Measurements from ENCODE around the gene ATP6V1E1.

ATP6V1E1 gene

GRCh38 chr22:17634696-17635095, 6.1 kb upstream of the ATP6V1E1 start:
- Histone ChIP-seq H3K4me1 (ENCODE audit: control insufficient read depth, insufficient read depth, low read length) (no peaks in the 10 kb centered on the region), H3K36me3 (ENCODE audit: control insufficient read depth, insufficient read depth, low read length) (no peaks in the 10 kb centered on the region), H3K9me3 (ENCODE audit: control insufficient read depth, insufficient read depth, low read length) (no peaks in the 10 kb centered on the region), H3K27me3 (ENCODE audit: control insufficient read depth, insufficient read depth, low read length) (no peaks in the 10 kb centered on the region), H3K4me3 (ENCODE audit: low read length) (no peak overlapping the region), H3K27ac (ENCODE audit: low read length) (no peak overlapping the region)
- WGBS (ENCODE audit: insufficient coverage, insufficient read length): no CpG with 5 or more reads among the region's 3 CpGs
- DNase-seq (ENCODE audit: low read depth, low spot score): no peak

GRCh38 chr22:17633998-17634323, 5.4 kb upstream of the ATP6V1E1 start:
- Histone ChIP-seq H3K27ac (ENCODE audit: low read length) (no peak overlapping the region), H3K4me1 (ENCODE audit: control insufficient read depth, insufficient read depth, low read length) (no peaks in the 10 kb centered on the region), H3K9me3 (ENCODE audit: control insufficient read depth, insufficient read depth, low read length) (no peaks in the 10 kb centered on the region), H3K4me3 (ENCODE audit: low read length) (no peak overlapping the region), H3K36me3 (ENCODE audit: control insufficient read depth, insufficient read depth, low read length) (no peaks in the 10 kb centered on the region), H3K27me3 (ENCODE audit: control insufficient read depth, insufficient read depth, low read length) (no peaks in the 10 kb centered on the region)
- no peak for DNase-seq (ENCODE audit: low read depth, low spot score)
- no CpG with 5 or more reads among the region's 3 CpGs for WGBS (ENCODE audit: insufficient coverage, insufficient read length)

- no peak for DNase-seq (ENCODE audit: low read depth, low spot score)
- WGBS (ENCODE audit: insufficient coverage, insufficient read length): no CpG with 5 or more reads among the region's 4 CpGs
Observed at GRCh38 chr22:17633217-17633997, 4.9 kb upstream of the ATP6V1E1 start.

GRCh38 chr22:17631076-17631565, 2.6 kb upstream of the ATP6V1E1 start:
- no peaks in the 10 kb centered on the region for H3K36me3 ChIP-seq (ENCODE audit: control insufficient read depth, insufficient read depth, low read length)
- DNase-seq (ENCODE audit: low read depth, low spot score): no peak
- H3K4me3 ChIP-seq (ENCODE audit: low read length): no peak overlapping the region
- no peaks in the 10 kb centered on the region for H3K4me1 ChIP-seq (ENCODE audit: control insufficient read depth, insufficient read depth, low read length)
- no peak overlapping the region for H3K27ac ChIP-seq (ENCODE audit: low read length)
- H3K27me3 ChIP-seq (ENCODE audit: control insufficient read depth, insufficient read depth, low read length): no peaks in the 10 kb centered on the region
- WGBS (ENCODE audit: insufficient coverage, insufficient read length): no CpG with 5 or more reads among the region's 9 CpGs
- H3K9me3 ChIP-seq (ENCODE audit: control insufficient read depth, insufficient read depth, low read length): no peaks in the 10 kb centered on the region

More at GRCh38 chr22:17633217-17633997, 4.9 kb upstream of the ATP6V1E1 start:
- Histone ChIP-seq H3K27ac (ENCODE audit: low read length) (no peak overlapping the region), H3K9me3 (ENCODE audit: control insufficient read depth, insufficient read depth, low read length) (no peaks in the 10 kb centered on the region), H3K36me3 (ENCODE audit: control insufficient read depth, insufficient read depth, low read length) (no peaks in the 10 kb centered on the region), H3K4me1 (ENCODE audit: control insufficient read depth, insufficient read depth, low read length) (no peaks in the 10 kb centered on the region), H3K4me3 (ENCODE audit: low read length) (no peak overlapping the region), H3K27me3 (ENCODE audit: control insufficient read depth, insufficient read depth, low read length) (no peaks in the 10 kb centered on the region)

GRCh38 chr22:17629641-17630040, 1.1 kb upstream of the ATP6V1E1 start:
- no CpG with 5 or more reads among the region's 7 CpGs for WGBS (ENCODE audit: insufficient coverage, insufficient read length)
- DNase-seq (ENCODE audit: low read depth, low spot score): no peak
- H3K27me3 ChIP-seq (ENCODE audit: control insufficient read depth, insufficient read depth, low read length): no peaks in the 10 kb centered on the region
- H3K9me3 ChIP-seq (ENCODE audit: control insufficient read depth, insufficient read depth, low read length): no peaks in the 10 kb centered on the region
- H3K4me3 ChIP-seq (ENCODE audit: low read length): no peak overlapping the region
- no peaks in the 10 kb centered on the region for H3K4me1 ChIP-seq (ENCODE audit: control insufficient read depth, insufficient read depth, low read length)
- H3K27ac ChIP-seq (ENCODE audit: low read length): no peak overlapping the region
- no peaks in the 10 kb centered on the region for H3K36me3 ChIP-seq (ENCODE audit: control insufficient read depth, insufficient read depth, low read length)

- no CpG with 5 or more reads among the region's 1 CpG for WGBS (ENCODE audit: insufficient coverage, insufficient read length)
- Histone ChIP-seq H3K4me3 (ENCODE audit: low read length) (peak overlapping the region; percentile 74; the same call in 1 of the 2 replicates), H3K27ac (ENCODE audit: low read length) (no peak overlapping the region), H3K27me3 (ENCODE audit: control insufficient read depth, insufficient read depth, low read length) (no peaks in the 10 kb centered on the region), H3K36me3 (ENCODE audit: control insufficient read depth, insufficient read depth, low read length) (no peaks in the 10 kb centered on the region), H3K9me3 (ENCODE audit: control insufficient read depth, insufficient read depth, low read length) (no peaks in the 10 kb centered on the region), H3K4me1 (ENCODE audit: control insufficient read depth, insufficient read depth, low read length) (no peaks in the 10 kb centered on the region)
- DNase-seq (ENCODE audit: low read depth, low spot score): no peak
Observed at GRCh38 chr22:17629173-17629489, 582 bp upstream of the ATP6V1E1 start.

- DNase-seq (ENCODE audit: low read depth, low spot score): no peak
Observed at GRCh38 chr22:17627961-17628405, 566 bp downstream of the ATP6V1E1 start.

GRCh38 chr22:17613280-17613679, 15.3 kb downstream of the ATP6V1E1 start:
- no peaks in the 10 kb centered on the region for H3K4me1 ChIP-seq (ENCODE audit: control insufficient read depth, insufficient read depth, low read length)
- DNase-seq (ENCODE audit: low read depth, low spot score): no peak
- no peaks in the 10 kb centered on the region for H3K27me3 ChIP-seq (ENCODE audit: control insufficient read depth, insufficient read depth, low read length)
- H3K27ac ChIP-seq (ENCODE audit: low read length): no peak overlapping the region
- no peak overlapping the region for H3K4me3 ChIP-seq (ENCODE audit: low read length)
- peaks cover 5% of the 10 kb centered on the region; the same call in 1 of the 2 replicates for H3K36me3 ChIP-seq (ENCODE audit: control insufficient read depth, insufficient read depth, low read length)
- no peaks in the 10 kb centered on the region for H3K9me3 ChIP-seq (ENCODE audit: control insufficient read depth, insufficient read depth, low read length)
- WGBS (ENCODE audit: insufficient coverage, insufficient read length): no CpG with 5 or more reads among the region's 7 CpGs

More at GRCh38 chr22:17627961-17628405, 566 bp downstream of the ATP6V1E1 start:
- no peak overlapping the region for H3K27ac ChIP-seq (ENCODE audit: low read length)
- peak overlapping the region; percentile 74 for H3K4me3 ChIP-seq (ENCODE audit: low read length)
- H3K27me3 ChIP-seq (ENCODE audit: control insufficient read depth, insufficient read depth, low read length): no peaks in the 10 kb centered on the region
- no peaks in the 10 kb centered on the region for H3K9me3 ChIP-seq (ENCODE audit: control insufficient read depth, insufficient read depth, low read length)
- H3K36me3 ChIP-seq (ENCODE audit: control insufficient read depth, insufficient read depth, low read length): no peaks in the 10 kb centered on the region; the same call in 1 of the 2 replicates
- no CpG with 5 or more reads among the region's 24 CpGs for WGBS (ENCODE audit: insufficient coverage, insufficient read length)
- H3K4me1 ChIP-seq (ENCODE audit: control insufficient read depth, insufficient read depth, low read length): no peaks in the 10 kb centered on the region

- no CpG with 5 or more reads among the region's 3 CpGs for whole genome bisulfite sequencing (ENCODE audit: insufficient coverage, insufficient read length)
- Histone ChIP-seq H3K4me3 (ENCODE audit: low read length) (no peak overlapping the region), H3K9me3 (ENCODE audit: control insufficient read depth, insufficient read depth, low read length) (no peaks in the 10 kb centered on the region), H3K27ac (ENCODE audit: low read length) (no peak overlapping the region), H3K36me3 (ENCODE audit: control insufficient read depth, insufficient read depth, low read length) (peaks cover 8% of the 10 kb centered on the region; the same call in 1 of the 2 replicates), H3K4me1 (ENCODE audit: control insufficient read depth, insufficient read depth, low read length) (no peaks in the 10 kb centered on the region), H3K27me3 (ENCODE audit: control insufficient read depth, insufficient read depth, low read length) (no peaks in the 10 kb centered on the region)
- no peak for DNase-seq (ENCODE audit: low read depth, low spot score)
Observed at GRCh38 chr22:17612057-17612456, 16.5 kb downstream of the ATP6V1E1 start.

GRCh38 chr22:17607891-17608521, 20.5 kb downstream of the ATP6V1E1 start:
- H3K4me3 ChIP-seq (ENCODE audit: low read length): no peak overlapping the region
- H3K27ac ChIP-seq (ENCODE audit: low read length): no peak overlapping the region
- H3K36me3 ChIP-seq (ENCODE audit: control insufficient read depth, insufficient read depth, low read length): peaks cover 8% of the 10 kb centered on the region; the same call in 1 of the 2 replicates
- no peaks in the 10 kb centered on the region for H3K4me1 ChIP-seq (ENCODE audit: control insufficient read depth, insufficient read depth, low read length)
- no peaks in the 10 kb centered on the region for H3K9me3 ChIP-seq (ENCODE audit: control insufficient read depth, insufficient read depth, low read length)
- no peak for DNase-seq (ENCODE audit: low read depth, low spot score)
- no peaks in the 10 kb centered on the region for H3K27me3 ChIP-seq (ENCODE audit: control insufficient read depth, insufficient read depth, low read length)
- WGBS (ENCODE audit: insufficient coverage, insufficient read length): no CpG with 5 or more reads among the region's 4 CpGs

All from iPS DF 6.9 (cell line).